Tibial nerve (tissue), 4 donors: ENCODE data around the gene KIAA1191. TPM values are rescaled to one million over a fixed set of nuclear protein-coding genes. Genes with fewer than 3 reads are reported as not detected.

Experiments used
- small RNA-seq: library from RNA; depleted of rRNA; stranded (forward); fragments of <200 nt; gene quantifications from one replicate; pipeline ENCODE3, GENCODE V24; 2016
- total RNA-seq, 4 donors: library from RNA; depleted of rRNA; stranded (reverse); fragments of >200 nt; gene quantifications; one replicate each; pipeline ENCODE4 v1.1.0, GENCODE V29; 2016

Gene KIAA1191
- total RNA-seq, 4 donors from 2014 or later: 77.9 to 91.3 (median 90.0) TPM

Small RNAs within 50 kb of the gene (small RNA-seq; reads per million reads assigned to genes)
- 1.5 reads per million, percentile 46 among the genes with 10 or more reads in this experiment for gene MIR1271

Other genes starting within 250 kb of the KIAA1191 start
- 10 to 100 TPM in 2 of 4 donors, 1 to 10 TPM in 2; 3.7 to 11.1 (median 8.2) TPM for gene SIMC1, start 123.3 kb downstream of the KIAA1191 start, total RNA-seq
- gene ARL10, start 3.7 kb upstream of the KIAA1191 start, total RNA-seq: 10 to 100 TPM; 12.0 to 54.6 (median 16.9) TPM
- gene NOP16, start 26.8 kb upstream of the KIAA1191 start, total RNA-seq: 10 to 100 TPM in 1 of 4 donors, 1 to 10 TPM in 3; 6.1 to 17.7 (median 6.6) TPM
- gene HIGD2A, start 27.0 kb upstream of the KIAA1191 start, total RNA-seq: 10 to 100 TPM; 54.3 to 96.3 (median 85.1) TPM
- 100 to 1,000 TPM; 183 to 233 (median 197) TPM for gene CLTB, start 54.8 kb upstream of the KIAA1191 start, total RNA-seq
- gene FAF2, start 86.6 kb upstream of the KIAA1191 start, total RNA-seq: 10 to 100 TPM; 23.0 to 30.8 (median 29.4) TPM
- gene RNF44, start 175.6 kb upstream of the KIAA1191 start, total RNA-seq: 10 to 100 TPM; 11.1 to 28.5 (median 21.8) TPM
- gene CDHR2, start 187.6 kb upstream of the KIAA1191 start, total RNA-seq: not detected
- under 1 TPM in 2 of 4 donors, not detected in 2; 0.22 to 0.90 TPM for gene GPRIN1, start 248.4 kb upstream of the KIAA1191 start, total RNA-seq